ENCODE measurements around the gene TF.

GRCh38 chr3:133699467-133699866 is 46.7 kb upstream of the TF start:
- TF ChIP-seq ZBTB44 (tag by site-specific recombination; IDR thresholded peaks at IDR 0.05) (no peak), ZNF776 (tag by site-specific recombination; IDR thresholded peaks at IDR 0.05; ENCODE audit: borderline replicate concordance) (no peak), ZNF354C (tag by site-specific recombination; IDR thresholded peaks at IDR 0.05; ENCODE audit: borderline replicate concordance, low read depth) (no peak), PRDM6 (tag by site-specific recombination; IDR thresholded peaks at IDR 0.05) (no peak), ZNF416 (tag by site-specific recombination; IDR thresholded peaks at IDR 0.05) (no peak), ZNF366 (tag by site-specific recombination; conservative IDR thresholded peaks at IDR 0.05) (no peak), ZFP69B (tag by site-specific recombination; IDR thresholded peaks at IDR 0.05) (no peak), ZNF398 (tag by site-specific recombination; IDR thresholded peaks at IDR 0.05) (no peak), ZNF221 (tag by site-specific recombination; IDR thresholded peaks at IDR 0.05; ENCODE audit: borderline replicate concordance) (no peak)
- TF ChIP-seq, protein P1, sequence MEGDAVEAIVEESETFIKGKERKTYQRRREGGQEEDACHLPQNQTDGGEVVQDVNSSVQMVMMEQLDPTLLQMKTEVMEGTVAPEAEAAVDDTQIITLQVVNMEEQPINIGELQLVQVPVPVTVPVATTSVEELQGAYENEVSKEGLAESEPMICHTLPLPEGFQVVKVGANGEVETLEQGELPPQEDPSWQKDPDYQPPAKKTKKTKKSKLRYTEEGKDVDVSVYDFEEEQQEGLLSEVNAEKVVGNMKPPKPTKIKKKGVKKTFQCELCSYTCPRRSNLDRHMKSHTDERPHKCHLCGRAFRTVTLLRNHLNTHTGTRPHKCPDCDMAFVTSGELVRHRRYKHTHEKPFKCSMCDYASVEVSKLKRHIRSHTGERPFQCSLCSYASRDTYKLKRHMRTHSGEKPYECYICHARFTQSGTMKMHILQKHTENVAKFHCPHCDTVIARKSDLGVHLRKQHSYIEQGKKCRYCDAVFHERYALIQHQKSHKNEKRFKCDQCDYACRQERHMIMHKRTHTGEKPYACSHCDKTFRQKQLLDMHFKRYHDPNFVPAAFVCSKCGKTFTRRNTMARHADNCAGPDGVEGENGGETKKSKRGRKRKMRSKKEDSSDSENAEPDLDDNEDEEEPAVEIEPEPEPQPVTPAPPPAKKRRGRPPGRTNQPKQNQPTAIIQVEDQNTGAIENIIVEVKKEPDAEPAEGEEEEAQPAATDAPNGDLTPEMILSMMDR (tag by site-specific recombination; IDR thresholded peaks at IDR 0.05) = no peak
- TF ChIP-seq, protein P2, sequence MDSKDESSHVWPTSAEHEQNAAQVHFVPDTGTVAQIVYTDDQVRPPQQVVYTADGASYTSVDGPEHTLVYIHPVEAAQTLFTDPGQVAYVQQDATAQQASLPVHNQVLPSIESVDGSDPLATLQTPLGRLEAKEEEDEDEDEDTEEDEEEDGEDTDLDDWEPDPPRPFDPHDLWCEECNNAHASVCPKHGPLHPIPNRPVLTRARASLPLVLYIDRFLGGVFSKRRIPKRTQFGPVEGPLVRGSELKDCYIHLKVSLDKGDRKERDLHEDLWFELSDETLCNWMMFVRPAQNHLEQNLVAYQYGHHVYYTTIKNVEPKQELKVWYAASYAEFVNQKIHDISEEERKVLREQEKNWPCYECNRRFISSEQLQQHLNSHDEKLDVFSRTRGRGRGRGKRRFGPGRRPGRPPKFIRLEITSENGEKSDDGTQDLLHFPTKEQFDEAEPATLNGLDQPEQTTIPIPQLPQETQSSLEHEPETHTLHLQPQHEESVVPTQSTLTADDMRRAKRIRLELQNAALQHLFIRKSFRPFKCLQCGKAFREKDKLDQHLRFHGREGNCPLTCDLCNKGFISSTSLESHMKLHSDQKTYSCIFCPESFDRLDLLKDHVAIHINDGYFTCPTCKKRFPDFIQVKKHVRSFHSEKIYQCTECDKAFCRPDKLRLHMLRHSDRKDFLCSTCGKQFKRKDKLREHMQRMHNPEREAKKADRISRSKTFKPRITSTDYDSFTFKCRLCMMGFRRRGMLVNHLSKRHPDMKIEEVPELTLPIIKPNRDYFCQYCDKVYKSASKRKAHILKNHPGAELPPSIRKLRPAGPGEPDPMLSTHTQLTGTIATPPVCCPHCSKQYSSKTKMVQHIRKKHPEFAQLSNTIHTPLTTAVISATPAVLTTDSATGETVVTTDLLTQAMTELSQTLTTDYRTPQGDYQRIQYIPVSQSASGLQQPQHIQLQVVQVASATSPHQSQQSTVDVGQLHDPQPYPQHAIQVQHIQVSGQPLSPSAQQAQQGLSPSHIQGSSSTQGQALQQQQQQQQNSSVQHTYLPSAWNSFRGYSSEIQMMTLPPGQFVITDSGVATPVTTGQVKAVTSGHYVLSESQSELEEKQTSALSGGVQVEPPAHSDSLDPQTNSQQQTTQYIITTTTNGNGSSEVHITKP (tag by site-specific recombination; IDR thresholded peaks at IDR 0.05) = no peak
- TF ChIP-seq, protein P3, sequence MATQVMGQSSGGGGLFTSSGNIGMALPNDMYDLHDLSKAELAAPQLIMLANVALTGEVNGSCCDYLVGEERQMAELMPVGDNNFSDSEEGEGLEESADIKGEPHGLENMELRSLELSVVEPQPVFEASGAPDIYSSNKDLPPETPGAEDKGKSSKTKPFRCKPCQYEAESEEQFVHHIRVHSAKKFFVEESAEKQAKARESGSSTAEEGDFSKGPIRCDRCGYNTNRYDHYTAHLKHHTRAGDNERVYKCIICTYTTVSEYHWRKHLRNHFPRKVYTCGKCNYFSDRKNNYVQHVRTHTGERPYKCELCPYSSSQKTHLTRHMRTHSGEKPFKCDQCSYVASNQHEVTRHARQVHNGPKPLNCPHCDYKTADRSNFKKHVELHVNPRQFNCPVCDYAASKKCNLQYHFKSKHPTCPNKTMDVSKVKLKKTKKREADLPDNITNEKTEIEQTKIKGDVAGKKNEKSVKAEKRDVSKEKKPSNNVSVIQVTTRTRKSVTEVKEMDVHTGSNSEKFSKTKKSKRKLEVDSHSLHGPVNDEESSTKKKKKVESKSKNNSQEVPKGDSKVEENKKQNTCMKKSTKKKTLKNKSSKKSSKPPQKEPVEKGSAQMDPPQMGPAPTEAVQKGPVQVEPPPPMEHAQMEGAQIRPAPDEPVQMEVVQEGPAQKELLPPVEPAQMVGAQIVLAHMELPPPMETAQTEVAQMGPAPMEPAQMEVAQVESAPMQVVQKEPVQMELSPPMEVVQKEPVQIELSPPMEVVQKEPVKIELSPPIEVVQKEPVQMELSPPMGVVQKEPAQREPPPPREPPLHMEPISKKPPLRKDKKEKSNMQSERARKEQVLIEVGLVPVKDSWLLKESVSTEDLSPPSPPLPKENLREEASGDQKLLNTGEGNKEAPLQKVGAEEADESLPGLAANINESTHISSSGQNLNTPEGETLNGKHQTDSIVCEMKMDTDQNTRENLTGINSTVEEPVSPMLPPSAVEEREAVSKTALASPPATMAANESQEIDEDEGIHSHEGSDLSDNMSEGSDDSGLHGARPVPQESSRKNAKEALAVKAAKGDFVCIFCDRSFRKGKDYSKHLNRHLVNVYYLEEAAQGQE (tag by site-specific recombination; IDR thresholded peaks at IDR 0.05) = no peak
- TF ChIP-seq, protein P4, sequence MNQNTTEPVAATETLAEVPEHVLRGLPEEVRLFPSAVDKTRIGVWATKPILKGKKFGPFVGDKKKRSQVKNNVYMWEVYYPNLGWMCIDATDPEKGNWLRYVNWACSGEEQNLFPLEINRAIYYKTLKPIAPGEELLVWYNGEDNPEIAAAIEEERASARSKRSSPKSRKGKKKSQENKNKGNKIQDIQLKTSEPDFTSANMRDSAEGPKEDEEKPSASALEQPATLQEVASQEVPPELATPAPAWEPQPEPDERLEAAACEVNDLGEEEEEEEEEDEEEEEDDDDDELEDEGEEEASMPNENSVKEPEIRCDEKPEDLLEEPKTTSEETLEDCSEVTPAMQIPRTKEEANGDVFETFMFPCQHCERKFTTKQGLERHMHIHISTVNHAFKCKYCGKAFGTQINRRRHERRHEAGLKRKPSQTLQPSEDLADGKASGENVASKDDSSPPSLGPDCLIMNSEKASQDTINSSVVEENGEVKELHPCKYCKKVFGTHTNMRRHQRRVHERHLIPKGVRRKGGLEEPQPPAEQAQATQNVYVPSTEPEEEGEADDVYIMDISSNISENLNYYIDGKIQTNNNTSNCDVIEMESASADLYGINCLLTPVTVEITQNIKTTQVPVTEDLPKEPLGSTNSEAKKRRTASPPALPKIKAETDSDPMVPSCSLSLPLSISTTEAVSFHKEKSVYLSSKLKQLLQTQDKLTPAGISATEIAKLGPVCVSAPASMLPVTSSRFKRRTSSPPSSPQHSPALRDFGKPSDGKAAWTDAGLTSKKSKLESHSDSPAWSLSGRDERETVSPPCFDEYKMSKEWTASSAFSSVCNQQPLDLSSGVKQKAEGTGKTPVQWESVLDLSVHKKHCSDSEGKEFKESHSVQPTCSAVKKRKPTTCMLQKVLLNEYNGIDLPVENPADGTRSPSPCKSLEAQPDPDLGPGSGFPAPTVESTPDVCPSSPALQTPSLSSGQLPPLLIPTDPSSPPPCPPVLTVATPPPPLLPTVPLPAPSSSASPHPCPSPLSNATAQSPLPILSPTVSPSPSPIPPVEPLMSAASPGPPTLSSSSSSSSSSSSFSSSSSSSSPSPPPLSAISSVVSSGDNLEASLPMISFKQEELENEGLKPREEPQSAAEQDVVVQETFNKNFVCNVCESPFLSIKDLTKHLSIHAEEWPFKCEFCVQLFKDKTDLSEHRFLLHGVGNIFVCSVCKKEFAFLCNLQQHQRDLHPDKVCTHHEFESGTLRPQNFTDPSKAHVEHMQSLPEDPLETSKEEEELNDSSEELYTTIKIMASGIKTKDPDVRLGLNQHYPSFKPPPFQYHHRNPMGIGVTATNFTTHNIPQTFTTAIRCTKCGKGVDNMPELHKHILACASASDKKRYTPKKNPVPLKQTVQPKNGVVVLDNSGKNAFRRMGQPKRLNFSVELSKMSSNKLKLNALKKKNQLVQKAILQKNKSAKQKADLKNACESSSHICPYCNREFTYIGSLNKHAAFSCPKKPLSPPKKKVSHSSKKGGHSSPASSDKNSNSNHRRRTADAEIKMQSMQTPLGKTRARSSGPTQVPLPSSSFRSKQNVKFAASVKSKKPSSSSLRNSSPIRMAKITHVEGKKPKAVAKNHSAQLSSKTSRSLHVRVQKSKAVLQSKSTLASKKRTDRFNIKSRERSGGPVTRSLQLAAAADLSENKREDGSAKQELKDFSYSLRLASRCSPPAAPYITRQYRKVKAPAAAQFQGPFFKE (tag by site-specific recombination; IDR thresholded peaks at IDR 0.05; ENCODE audit: borderline replicate concordance) = no peak

Data from HEK293 (cell line).